Heart right ventricle (tissue), 16 donors: Measurements from ENCODE around the gene NAXE. TPM values are rescaled to one million over a fixed set of nuclear protein-coding genes. Genes with fewer than 3 reads are reported as not detected.

Experiments used
- ATAC-seq, 8 donors: fragments of 200-7000 bp; cut with Tn5 transposase; one replicate each; pipeline ENCODE4 v1.9.1; 2020; ENCODE audit warnings: mild to moderate bottlenecking in 8 of 8, moderate library complexity in 8 of 8, moderate number of reproducible peaks in 1 of 8
- DNase-seq, 2 donors: peaks; one replicate each; pipeline ENCODE4 v3.0.0-alpha.2; 2020
- H3K27ac ChIP-seq, 10 donors: fragments of 200-600 bp; sonication (generic) in 2 of 10; one replicate each; pipeline versions ENCODE4 v1.5.0 to v1.8.0; 2020 to 2022; ENCODE audit warnings: mild to moderate bottlenecking in 3 of 10
- H3K27me3 ChIP-seq, 7 donors: fragments of 200-600 bp; one replicate each; pipeline ENCODE4 v1.8.0; 2021 to 2022; ENCODE audit warnings: mild to moderate bottlenecking in 2 of 7
- H3K36me3 ChIP-seq, 9 donors: fragments of 200-600 bp; sonication (generic) in 1 of 9; one replicate each; pipeline versions ENCODE4 v1.5.0 to v1.8.0; 2020 to 2022; ENCODE audit warnings: mild to moderate bottlenecking in 2 of 9
- H3K4me1 ChIP-seq, 9 donors: fragments of 200-600 bp; sonication (generic) in 1 of 9; one replicate each; pipeline versions ENCODE4 v1.5.0 to v1.8.0; 2020 to 2022; ENCODE audit warnings: mild to moderate bottlenecking in 4 of 9
- H3K4me3 ChIP-seq, 10 donors: fragments of 200-600 bp; sonication (generic) in 2 of 10; one replicate each; pipeline versions ENCODE4 v1.5.0 to v1.8.0; 2020 to 2022; ENCODE audit warnings: mild to moderate bottlenecking in 7 of 10, moderate library complexity in 2 of 10
- H3K9me3 ChIP-seq, 11 donors: fragments of 200-600 bp in 10 of 11; sonication (generic) in 2 of 11; one replicate each; pipeline versions ENCODE4 v1.5.0 to v1.8.0; 2013 to 2022; ENCODE audit warnings: mild to moderate bottlenecking in 2 of 11, control low read depth in 1 of 11, moderate library complexity in 1 of 11
- CTCF ChIP-seq, 9 donors: fragments of 200-600 bp; sonication (generic) in 2 of 9; IDR thresholded peaks; one replicate each; pipeline versions ENCODE4 v1.5.0 to v1.8.0; 2021 to 2022; ENCODE audit warnings: antibody characterized with exemption in 9 of 9, mild to moderate bottlenecking in 5 of 9, moderate library complexity in 1 of 9
- WGBS, 2 donors: extraction: QIAGEN DNeasy Blood & Tissue Kit; methylation state at CpG; one replicate each; pipeline ENCODE4 v1.1.7; 2013; ENCODE audit warnings: inconsistent platforms in 1 of 2; 5-methylcytosine and 5-hydroxymethylcytosine counted together
- intact Hi-C, 10 donors: fragments of 100-400 bp; cut with DNase I; formaldehyde crosslinking; loops; one replicate each; pipeline versions ENCODE4 v1.11.1 to v1.14.2; 2022
- polyA plus RNA-seq, 2 donors: library from polyadenylated mRNA; stranded (reverse); fragments of 200-250 nt; gene quantifications; one replicate each; pipeline ENCODE4 v1.2.3, GENCODE V29; 2013
- total RNA-seq, 10 donors: library from RNA; stranded (reverse); fragmentation: NEBNext Ultra II Directional in 3 of 10; extraction: Animal tissue kit (Norgen Biotek cat#: 25700) in 3 of 10; gene quantifications; one replicate each; pipeline versions ENCODE4 v1.2.1 to v1.2.4, GENCODE V29; 2021 to 2023
- donor health status: Arrhythmogenic right ventricular cardiomyopathy.
- donor health status: ischemic (EF 13 %, LVEDD 7.1; RV severe dilation, severe dysfunction).
- donor health status: healthy with polysubstance abuse.
- donor health status: DM: no; HTN: yes; CAD: no.
- donor health status: DM: no; HTN: no; CAD: no.
- donor health status: ischemic (EF 25% LVEDD 6.9; RV normal size, moderate dysfunction).
- donor health status: ischemic (EF 25% LVEDD 5.7; RV mildly dilated, moderate dysfunction).
- donor health status: healthy.
- donor health status: DM: yes; HTN: yes; CAD: no.
- donor health status: Ischemic cardiomyopathy.
- donor health status: ischemic (EF 35%, LVEDD 5.7; RV mildly dilated, moderate dysfunction).
- donor health status: nonischemic (EF 11% LVEDD 7.7; RV severe dilation, severe dysfunction).
- donor health status: DM: yes; HTN: yes; CAD: no.
- donor health status: PGD.
- donor health status: ischemic (EF 29% LVEDD 5.4; RV normal size, mild dysfunction).
- donor health status: nonischemic (EF 23%, LVEDD 6.1; RV moderate dilation, normal function).

NAXE gene
- total and polyA plus RNA-seq, 12 donors, result 59.8 to 134 (median 108) TPM

- peak; percentile 54 to 87 (median 81) for TF ChIP-seq CTCF (IDR thresholded peaks at IDR 0.05)
- H3K4me3 ChIP-seq, result peak overlapping the region; percentile 34 to 58 (median 49)
- peak overlapping the region in 7 of 10 donors; percentile 31 to 76 (median 64) for H3K27ac ChIP-seq
- WGBS, 2 donors, result 2% methylated on average over 44 to 45 of the region's 45 CpGs
- no peaks in the 10 kb centered on the region for H3K9me3 ChIP-seq
- intact Hi-C loops, result loop anchor here in 7 of 10 donors (1.0 to 5.0 kb wide), 4 partner anchors 31 to 99 kb away; partner anchors contain the start of gene NES (in 2 of the 7)
- DNase-seq (peak; percentile 43 to 73), ATAC-seq (peak; percentile 27 to 75 (median 56))
- peaks cover 19 to 100% (median 70%) of the 10 kb centered on the region in 7 donors for H3K27me3 ChIP-seq
- H3K36me3 ChIP-seq, result no peaks in the 10 kb centered on the region
- H3K4me1 ChIP-seq, result peaks cover 10 to 34% (median 24%) of the 10 kb centered on the region in 9 donors
These were observed 34.0 kb downstream of the NAXE start for GRCh38 chr1:156625436-156626078.

- WGBS, 2 donors, result 40 to 42% methylated on average over 4 of the region's 4 CpGs
- no peaks in the 10 kb centered on the region for H3K9me3 ChIP-seq
- no peaks in the 10 kb centered on the region for H3K36me3 ChIP-seq
- intact Hi-C loops, result loop anchor here in 7 of 10 donors (1.0 to 5.0 kb wide), 3 partner anchors 31 to 51 kb away; partner anchors contain the start of gene NES (in 2 of the 7)
- TF ChIP-seq CTCF (IDR thresholded peaks at IDR 0.05), result no peak
- H3K27me3 ChIP-seq, result peaks cover 19 to 100% (median 74%) of the 10 kb centered on the region in 7 donors
- ATAC-seq (no peak), DNase-seq (no peak)
- H3K4me1 ChIP-seq, result peaks cover 10 to 34% (median 24%) of the 10 kb centered on the region in 9 donors
- peak overlapping the region in 3 of 10 donors; percentile 55 to 58 (median 56) for H3K4me3 ChIP-seq
- H3K27ac ChIP-seq, result no peak overlapping the region
These were observed 34.5 kb downstream of the NAXE start for GRCh38 chr1:156626079-156626438.

GRCh38 chr1:156627313-156627880 is 35.8 kb downstream of the NAXE start:
- Histone ChIP-seq H3K9me3 (no peaks in the 10 kb centered on the region), H3K27me3 (peaks cover 19 to 100% (median 85%) of the 10 kb centered on the region in 7 donors), H3K36me3 (no peaks in the 10 kb centered on the region), H3K4me1 (peaks cover 10 to 34% (median 24%) of the 10 kb centered on the region in 9 donors), H3K27ac (no peak overlapping the region), H3K4me3 (no peak overlapping the region)
- TF ChIP-seq CTCF (IDR thresholded peaks at IDR 0.05), result peak; percentile 39 to 74 (median 64)
- peak in 1 of 2 donors; percentile 22 for DNase-seq
- intact Hi-C loops, result loop anchor here in 7 of 10 donors (1.0 to 5.0 kb wide), 4 partner anchors 29 to 50 kb away; partner anchors contain the start of gene NES (in 3 of the 7)
- 80 to 81% methylated on average over 2 of the region's 2 CpGs for WGBS, 2 donors
- no peak for ATAC-seq

- H3K27me3 ChIP-seq, result peaks cover 5 to 99% (median 88%) of the 10 kb centered on the region in 7 donors
- DNase-seq (no peak), ATAC-seq (no peak)
- H3K36me3 ChIP-seq, result no peaks in the 10 kb centered on the region
- no peak for TF ChIP-seq CTCF (IDR thresholded peaks at IDR 0.05)
- H3K4me3 ChIP-seq, result no peak overlapping the region
- intact Hi-C loops, result loop anchor here in 3 of 10 donors (5.0 to 10.0 kb wide), 2 partner anchors 47 to 65 kb away; partner anchors contain the start of gene NES (in 2 of the 3)
- peaks cover 6 to 15% (median 8%) of the 10 kb centered on the region in 9 donors for H3K4me1 ChIP-seq
- 84% methylated on average over 8 of the region's 8 CpGs for WGBS, 2 donors
- no peak overlapping the region for H3K27ac ChIP-seq
- H3K9me3 ChIP-seq, result no peaks in the 10 kb centered on the region
These were observed 38.4 kb downstream of the NAXE start for GRCh38 chr1:156629823-156630449.
